GM18951 (cell line): ENCODE measurements around the gene HOXB4.

Experiments
- POLR2A ChIP-seq: IDR thresholded peaks from 4 replicates; pipeline ENCODE4 v1.6.1; 2011; ENCODE audit warnings: mild to moderate bottlenecking; ENCODE audit not compliant: insufficient read length, insufficient read depth; ENCODE audit errors: extremely low read depth
- in situ Hi-C: fragments of 300-500 bp; cut with MboI; formaldehyde crosslinking; loops from one replicate; pipeline ENCODE4 v1.12.0; 2022; ENCODE audit warnings: low sequenced_read_pairs, mixed read lengths, inconsistent platforms; ENCODE audit not compliant: unreplicated experiment

HOXB4 gene

GRCh38 chr17:48574505-48575065 lies 3.6 kb downstream of the HOXB4 start:
- TF ChIP-seq POLR2A, result no peak
- in situ Hi-C loops, result no loop called here

- in situ Hi-C loops, result no loop called here
- no peak for TF ChIP-seq POLR2A
Measured at GRCh38 chr17:48571826-48572417, 6.2 kb downstream of the HOXB4 start.

- no peak for TF ChIP-seq POLR2A
- in situ Hi-C loops, result no loop called here
Measured at GRCh38 chr17:48571024-48571818, 6.9 kb downstream of the HOXB4 start.

GRCh38 chr17:48570325-48571023 lies 7.7 kb downstream of the HOXB4 start:
- in situ Hi-C loops, result no loop called here
- no peak for TF ChIP-seq POLR2A

- TF ChIP-seq POLR2A, result no peak
- in situ Hi-C loops, result no loop called here
Measured at GRCh38 chr17:48569674-48570324, 8.4 kb downstream of the HOXB4 start.

GRCh38 chr17:48569240-48569582 lies 8.9 kb downstream of the HOXB4 start:
- no peak for TF ChIP-seq POLR2A
- in situ Hi-C loops, result no loop called here

GRCh38 chr17:48568499-48569239 lies 9.5 kb downstream of the HOXB4 start:
- in situ Hi-C loops, result no loop called here

GRCh38 chr17:48567646-48568354 lies 10.3 kb downstream of the HOXB4 start:
- in situ Hi-C loops, result no loop called here
- TF ChIP-seq POLR2A, result no peak

More at GRCh38 chr17:48568499-48569239, 9.5 kb downstream of the HOXB4 start:
- no peak for TF ChIP-seq POLR2A

- in situ Hi-C loops, result no loop called here
- TF ChIP-seq POLR2A, result no peak
Measured at GRCh38 chr17:48567209-48567608, 10.9 kb downstream of the HOXB4 start.

GRCh38 chr17:48566717-48567116 lies 11.4 kb downstream of the HOXB4 start:
- TF ChIP-seq POLR2A, result no peak
- in situ Hi-C loops, result no loop called here

- in situ Hi-C loops, result no loop called here
- no peak for TF ChIP-seq POLR2A
Measured at GRCh38 chr17:48565925-48566710, 12.0 kb downstream of the HOXB4 start.
